Glomerular endothelial cell (primary cell): ENCODE measurements around the gene CNGA1. TPM values are rescaled to one million over a fixed set of nuclear protein-coding genes. Genes with fewer than 3 reads are reported as not detected.

ENCODE experiments used
- DNase-seq: peaks from one replicate; pipeline ENCODE4 v3.0.0-alpha.2; 2011; ENCODE audit warnings: low read depth, low spot score; ENCODE audit errors: extremely low read depth
- total RNA-seq: library from RNA; depleted of rRNA; stranded (reverse); fragments of >200 nt; gene quantifications from 2 replicates; pipeline ENCODE4 v1.2.3, GENCODE V29; 2015

Gene CNGA1
- total RNA-seq, 1 donor from 2014 or later: not detected

DNA sequence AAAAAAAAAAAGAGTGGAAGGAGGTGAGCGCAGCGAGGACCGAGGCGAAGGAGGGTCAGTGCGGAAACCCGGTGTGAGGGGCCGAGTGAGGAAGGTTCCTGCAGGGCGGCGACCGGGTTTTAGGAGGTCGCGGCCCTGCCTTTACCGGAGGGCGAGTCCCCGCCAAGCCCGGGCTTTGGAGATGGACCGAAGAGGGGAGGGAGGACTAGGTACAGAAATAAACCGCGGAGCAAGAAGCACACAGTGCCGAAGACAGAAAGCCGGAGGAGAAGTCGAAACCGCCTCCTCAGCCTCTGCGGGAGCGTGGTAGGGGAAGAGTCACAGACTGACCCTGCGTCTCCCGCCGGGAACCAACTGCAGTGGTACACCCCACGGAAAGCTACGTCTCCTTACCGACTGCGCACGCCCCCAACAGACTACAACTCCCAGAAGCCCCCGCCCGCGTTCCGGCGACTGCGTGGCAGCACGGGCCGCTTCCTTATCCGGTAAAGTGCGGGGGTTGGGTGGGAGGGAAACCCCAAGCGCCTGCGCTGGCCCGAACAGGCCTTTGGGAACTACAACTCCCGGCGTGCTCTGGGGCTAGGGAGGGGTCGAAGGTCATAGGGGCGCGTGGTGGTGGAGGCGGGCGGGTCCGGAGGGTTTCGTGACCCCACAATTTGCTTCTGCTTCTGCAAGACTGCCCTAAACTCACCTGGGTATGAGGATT is 102.1 kb downstream of the CNGA1 start, which contains the start of gene NFXL1:
TSS of gene NFXL1 (minus strand) at position 364 of the 706 bp plus-strand sequence. CDS start 380 bp downstream, outside the sequence.
- DNase-seq: peak; percentile 66

GRCh38 chr4:47913861-47914219 is 102.6 kb downstream of the CNGA1 start:
- no peak for DNase-seq

DNA sequence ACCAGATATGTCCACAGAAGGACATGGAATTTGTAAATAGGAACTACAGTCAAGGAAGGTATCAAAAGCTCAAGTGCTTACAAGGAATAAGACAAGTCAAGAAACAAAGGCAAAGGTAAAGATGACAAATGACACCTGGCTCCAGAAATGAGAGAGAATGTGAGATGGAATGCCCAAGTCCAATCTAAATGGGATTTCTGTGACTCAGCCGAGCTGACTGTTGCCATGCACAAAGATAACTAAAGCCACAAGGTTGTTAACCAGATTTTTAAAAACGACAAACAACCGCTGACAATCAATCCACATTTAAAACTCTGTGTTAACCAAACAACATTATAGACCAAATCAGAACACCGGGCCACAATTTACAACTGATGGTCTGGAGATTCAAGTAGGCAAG is 103.2 kb downstream of the CNGA1 start:
- DNase-seq: no peak

GRCh38 chr4:47907089-47907646 is 109.3 kb downstream of the CNGA1 start:
- DNase-seq: no peak

- no peak for DNase-seq
Measured at GRCh38 chr4:47899639-47900038, 116.8 kb downstream of the CNGA1 start.

DNA sequence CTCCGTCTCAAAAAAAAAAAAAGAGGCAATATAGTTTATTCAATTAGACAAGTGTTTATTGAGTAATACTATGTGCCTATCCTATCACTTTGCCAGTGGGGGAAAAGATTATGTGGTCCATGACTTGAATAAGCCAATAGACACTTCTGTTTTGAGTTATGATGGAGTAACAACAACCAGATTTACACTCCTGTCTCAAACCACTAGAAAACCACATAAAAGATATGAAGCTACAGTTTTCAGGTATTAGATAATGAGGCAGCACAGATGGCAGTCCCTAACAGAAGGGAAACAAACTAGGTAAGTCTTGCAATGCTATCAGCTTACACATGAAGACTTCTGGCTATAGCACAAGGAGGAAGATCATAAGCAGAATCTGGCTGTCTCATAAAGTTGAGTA is 124.6 kb downstream of the CNGA1 start:
- DNase-seq: no peak

Other genes starting within 250 kb of the CNGA1 start
- gene CORIN, start 178.6 kb downstream of the CNGA1 start, total RNA-seq: 0.18 and 0.19 TPM in 2 replicates
- gene NFXL1, start 102.1 kb downstream of the CNGA1 start, total RNA-seq: 4.2 and 9.9 TPM in 2 replicates
- 2.8 and 3.3 TPM in 2 replicates for gene NIPAL1, start 91 bp upstream of the CNGA1 start, total RNA-seq
- 0.18 and 0.87 TPM in 2 replicates for gene TXK, start 117.6 kb upstream of the CNGA1 start, total RNA-seq